DMS79 treated with DMSO at 0.1 percent for 48 hours (cell line): Measurements from ENCODE around the gene BTBD9.
A peak's percentile ranks its signal among the peaks of the same experiment; 100 is the strongest.

Experiments
- DNase-seq: peaks from one replicate; lab custom pipeline; 2025; lab: John Stamatoyannopoulos, UW

Gene BTBD9

DNA sequence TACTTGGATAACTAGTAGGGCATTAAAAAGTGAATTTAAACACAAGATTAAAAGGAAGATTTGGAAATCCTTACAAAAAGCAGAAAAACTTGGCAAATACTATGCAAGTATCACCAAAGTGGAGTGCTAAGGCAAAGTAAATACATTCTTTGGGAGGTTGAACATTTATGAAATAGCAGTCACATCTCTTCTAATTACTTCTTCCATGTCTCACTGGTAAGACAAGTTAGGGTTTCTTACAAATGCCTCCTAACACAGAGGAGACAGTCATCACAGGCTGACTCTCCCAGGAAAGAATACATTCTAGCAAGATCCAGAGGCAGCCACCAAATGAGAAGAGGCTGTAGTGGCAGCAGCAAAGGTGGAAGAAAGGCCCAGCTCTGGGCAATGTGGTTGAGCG, 298.2 kb downstream of the BTBD9 start:
- no peak for DNase-seq

DNA sequence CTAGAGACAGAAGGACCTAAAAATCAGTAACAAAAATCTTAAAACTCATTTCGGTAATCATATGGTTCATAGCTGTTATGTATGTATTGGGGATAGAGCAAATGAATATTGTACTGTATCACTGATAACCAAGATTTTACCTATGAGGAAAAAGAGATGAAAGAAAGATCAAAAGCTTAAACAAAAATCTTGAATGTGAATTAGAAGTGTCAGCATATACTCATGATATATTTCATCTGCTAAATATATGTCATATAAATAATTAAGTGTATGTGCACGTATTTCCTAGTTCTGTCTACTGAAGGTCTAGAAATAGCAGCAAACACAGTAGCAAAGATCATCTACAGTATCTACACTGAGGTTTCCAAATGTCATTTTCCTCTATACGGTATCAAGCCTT, 299.8 kb downstream of the BTBD9 start:
- no peak for DNase-seq

DNA sequence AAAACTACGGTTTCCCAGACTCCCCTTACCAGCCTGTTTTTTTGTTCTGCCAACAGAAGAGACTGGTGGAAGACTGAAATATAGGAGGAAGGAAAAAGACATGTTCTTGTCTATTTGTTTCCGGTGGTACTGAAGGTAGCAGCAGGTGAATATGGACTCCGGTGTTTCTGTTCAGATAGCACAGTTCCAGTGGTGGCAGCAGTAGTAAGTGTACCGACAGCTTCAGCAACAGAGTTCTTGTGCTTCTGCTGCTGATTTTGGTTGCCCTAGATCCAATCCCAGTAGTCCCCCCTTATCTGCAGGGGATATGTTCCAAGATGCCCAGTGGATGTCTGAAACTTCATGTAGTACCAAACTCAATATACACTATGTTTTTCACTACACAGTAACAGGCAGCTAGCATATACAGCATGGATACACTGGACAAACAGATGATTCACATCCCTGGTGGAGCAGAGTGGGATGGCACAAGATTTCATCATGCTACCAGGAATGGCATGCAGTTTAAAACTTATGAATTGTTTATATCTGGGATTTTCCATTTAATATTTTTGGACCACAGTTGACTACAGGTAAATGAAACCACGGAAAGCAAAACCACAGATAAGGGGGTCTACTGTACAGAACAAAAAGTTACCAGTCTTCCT, 301.8 kb downstream of the BTBD9 start:
- no peak for DNase-seq

DNA sequence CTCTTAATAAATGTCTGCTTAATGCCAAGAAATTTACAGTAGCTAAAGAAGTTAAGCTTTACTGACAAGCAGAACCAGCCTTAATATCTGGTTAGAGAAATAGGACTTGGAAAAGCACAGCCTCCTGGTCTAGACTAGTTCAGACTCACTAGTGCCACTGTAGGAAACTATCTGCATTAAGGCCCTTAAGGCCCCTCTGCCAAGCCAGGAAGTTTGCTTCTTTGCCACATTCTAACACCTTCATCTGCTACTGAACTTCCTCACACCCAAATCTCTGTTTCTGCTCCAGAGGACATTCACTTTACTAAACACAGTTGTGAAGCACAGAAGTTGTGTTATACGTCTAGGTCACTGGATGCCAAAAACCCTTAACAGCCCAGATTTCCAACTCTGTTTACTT, 302.8 kb downstream of the BTBD9 start:
- DNase-seq: no peak

DNA sequence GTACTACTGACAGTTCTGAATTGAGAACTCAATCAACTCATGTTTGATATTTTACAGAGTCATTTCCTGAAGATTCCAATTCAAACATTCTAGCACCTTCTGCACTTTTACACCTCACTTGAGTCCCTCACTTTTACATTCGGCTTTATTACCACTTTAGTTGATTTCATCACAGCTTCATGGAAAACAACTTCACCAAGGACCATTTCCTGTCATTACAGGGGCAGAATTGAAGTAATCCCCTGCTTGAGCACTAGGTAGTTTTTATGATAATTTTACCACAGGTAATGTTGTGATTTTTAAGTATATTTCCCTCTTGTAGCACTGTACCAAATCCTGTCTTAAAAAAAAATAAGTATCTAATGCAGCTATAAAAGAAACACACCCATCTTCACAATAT, 312.9 kb downstream of the BTBD9 start:
- peak; percentile 88 for DNase-seq

DNA sequence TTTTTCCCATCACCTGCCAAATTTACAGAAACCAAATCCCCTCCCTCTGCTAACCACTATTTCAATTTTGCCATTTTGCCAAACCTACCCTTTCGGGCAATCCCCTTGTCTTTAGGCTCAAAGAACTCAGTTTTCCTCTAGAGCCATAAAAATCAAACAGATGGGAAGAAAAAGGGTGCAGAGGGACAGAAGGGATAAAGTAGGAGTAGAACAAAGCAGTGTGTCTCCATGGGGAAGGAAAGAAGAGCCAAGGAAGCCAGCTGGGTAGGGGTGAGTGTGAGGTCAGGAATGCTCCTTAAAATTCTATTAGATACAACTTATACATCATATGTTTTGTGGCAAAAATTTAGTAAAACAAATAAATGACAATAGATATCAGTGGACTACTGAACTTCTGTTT, 316.5 kb downstream of the BTBD9 start:
- DNase-seq: no peak

DNA sequence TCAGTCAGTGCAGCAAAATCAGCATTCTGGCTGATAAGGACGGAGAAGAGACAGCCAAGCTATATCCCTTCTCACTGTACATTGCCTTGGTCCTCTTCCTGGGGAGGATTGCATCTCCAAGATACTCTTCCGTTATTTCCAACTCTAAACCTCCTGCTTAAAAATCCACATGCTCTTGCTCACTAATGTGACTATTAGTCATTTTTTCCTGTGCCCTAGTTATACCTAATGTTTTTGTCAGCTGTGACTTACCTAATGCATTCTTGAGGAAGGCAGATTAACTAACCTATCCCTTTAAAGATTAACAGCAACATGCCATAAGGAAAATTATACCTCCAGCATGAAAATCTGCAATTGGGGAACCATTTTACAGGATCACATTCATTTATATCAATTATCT, 317.6 kb downstream of the BTBD9 start:
- no peak for DNase-seq

DNA sequence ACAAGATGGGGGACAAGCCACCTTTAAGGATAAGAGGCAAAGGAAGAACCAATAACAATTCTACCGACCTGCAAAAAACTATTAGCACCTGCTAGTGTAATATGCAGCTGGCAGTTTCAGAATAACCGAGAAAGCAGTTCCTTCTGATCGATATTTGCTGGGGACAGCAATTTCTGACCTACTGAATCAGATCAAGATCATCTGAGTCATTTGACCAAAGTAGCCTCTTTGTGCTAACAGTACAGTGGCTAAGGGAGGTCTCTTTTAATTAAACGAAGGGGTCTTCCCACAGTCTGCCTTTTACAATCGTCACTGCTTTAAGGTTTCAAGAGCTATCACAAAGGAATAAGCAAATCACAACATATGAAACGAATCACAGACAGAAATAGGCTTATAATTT, 318.9 kb downstream of the BTBD9 start:
- no peak for DNase-seq

DNA sequence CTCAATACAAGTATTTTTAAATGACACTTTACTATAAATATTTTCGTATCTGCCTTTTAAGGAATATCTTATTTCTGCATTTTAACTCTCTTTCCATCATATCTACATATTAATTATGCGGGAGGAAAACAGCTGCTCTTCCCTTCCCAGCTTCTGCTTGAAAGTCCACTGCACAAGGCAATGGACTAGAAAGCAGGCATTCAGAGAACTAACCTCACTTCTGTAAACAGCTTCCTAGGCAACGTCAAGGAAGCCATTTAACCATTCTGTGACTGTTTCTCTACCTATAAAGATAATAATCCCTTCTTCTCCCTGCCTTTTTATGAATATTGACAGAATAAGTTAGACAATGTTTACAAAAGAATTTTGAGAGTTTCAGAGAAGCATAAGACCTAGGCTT, 319.4 kb downstream of the BTBD9 start:
- no peak for DNase-seq

DNA sequence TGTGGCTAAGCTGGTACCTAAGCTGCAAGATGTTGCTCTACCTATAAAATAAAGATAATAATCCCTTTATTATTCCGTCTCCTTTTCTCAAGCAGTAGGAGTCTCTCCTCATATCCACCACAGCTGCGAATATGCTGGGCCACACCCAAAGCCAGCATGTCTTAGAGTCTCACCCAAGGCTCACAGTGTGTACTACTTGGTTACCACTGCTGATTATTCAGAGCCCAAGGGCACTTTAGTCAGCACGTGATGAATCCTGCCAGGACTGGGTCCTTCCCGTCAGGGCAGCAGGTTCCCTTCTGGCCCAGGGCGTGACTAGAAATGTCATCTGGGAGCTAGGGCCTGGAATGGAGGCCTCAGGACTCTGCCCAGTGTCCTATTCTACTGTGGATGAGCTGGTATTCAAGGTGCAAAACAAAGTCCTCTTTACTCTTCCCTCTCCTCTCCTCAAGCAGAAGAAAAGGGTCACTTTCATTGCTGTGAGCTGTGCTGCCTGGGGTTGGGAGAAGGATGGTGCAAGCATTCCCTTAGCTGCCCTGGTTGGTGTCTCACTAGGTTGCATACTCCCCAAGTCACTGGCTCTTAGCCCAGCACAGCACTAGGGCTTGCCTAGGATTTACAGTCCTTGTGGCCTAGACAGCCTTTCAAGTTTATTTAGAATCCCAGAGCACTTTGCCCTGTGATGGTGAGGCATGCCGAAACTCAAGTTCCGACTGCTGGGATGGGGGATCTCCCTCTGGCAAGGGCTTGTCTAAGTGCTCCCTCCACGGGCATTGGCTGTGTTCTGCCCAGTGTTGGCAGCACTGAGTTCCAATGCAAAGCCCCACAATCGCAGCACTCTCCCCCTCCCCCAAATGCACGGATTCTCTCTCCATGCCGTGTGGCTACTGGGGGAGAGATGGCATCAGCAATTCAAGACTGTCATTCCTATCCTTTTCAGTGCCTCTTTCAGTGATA, 320.2 kb downstream of the BTBD9 start:
- DNase-seq: no peak

DNA sequence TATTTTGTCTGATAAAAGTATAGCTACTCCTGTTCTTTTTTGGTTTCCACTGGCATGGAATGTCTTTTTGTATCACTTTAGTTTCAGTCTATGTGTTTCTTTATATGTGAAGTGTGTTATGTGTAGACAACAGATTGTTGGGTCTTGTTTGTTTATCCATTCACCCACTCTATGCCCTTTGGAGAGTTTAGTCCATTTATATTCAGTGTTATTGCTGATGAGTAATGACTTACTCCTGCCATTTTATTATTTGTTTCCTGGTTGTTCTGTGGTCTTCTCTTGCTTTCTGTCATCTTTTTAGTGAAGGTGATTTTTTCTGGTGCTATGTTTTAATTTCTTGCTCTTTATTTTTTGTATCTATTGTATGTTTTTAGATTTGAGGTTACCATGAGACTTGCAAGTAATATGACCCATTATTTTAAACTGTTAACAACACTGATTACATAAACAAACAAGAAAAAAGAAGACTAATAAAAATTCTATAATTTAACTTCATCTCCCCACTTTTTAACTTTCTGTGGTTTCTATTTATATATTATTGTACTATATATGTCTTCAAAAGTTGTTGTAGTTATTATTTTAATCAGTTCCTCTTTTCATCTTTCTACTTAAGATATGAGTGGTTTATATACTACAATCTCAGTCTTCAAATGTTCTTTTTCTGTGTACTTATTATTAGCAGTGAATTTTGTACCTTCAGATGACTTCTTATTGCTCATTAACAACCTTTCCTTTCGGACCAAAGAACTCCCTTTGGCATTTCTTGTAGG, 323.4 kb downstream of the BTBD9 start:
- DNase-seq: no peak

DNA sequence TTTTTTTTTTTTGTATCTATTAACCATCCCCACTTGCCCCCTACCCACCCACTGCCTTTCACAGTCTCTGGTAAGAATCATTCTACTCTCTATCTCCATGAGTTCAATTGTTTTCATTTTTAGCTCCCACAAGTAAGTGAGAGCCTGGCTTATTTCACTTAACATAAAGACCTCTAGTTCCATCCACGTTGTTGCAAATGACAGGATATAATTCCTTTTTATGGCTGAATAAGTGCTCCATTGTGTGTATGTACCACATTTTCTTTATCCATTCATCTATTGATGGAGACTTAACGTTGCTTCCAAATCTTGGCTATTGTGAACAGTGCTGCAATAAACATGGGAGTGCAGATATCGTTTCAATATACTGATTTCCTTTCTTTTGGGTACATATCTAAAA, 328.5 kb downstream of the BTBD9 start:
- DNase-seq: no peak

DNA sequence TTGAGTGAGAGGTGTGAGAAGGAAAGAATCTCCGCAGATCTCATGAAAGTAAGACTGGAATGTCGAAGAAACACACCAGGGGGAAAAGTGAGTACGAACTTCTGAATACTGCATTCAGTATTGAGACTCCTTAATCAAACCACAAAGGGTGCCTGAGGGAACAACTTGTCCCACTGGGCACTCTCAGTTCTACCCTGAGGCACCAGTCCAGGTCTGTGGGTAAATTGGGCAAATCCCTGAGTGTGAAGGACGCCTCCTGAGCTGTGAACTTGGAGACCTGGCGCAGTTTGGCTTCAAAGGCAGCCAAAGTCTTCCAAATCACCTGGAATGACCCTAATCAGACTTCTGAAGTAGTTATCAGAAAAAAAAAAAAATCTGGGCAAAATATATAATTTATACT, 329.7 kb downstream of the BTBD9 start:
- no peak for DNase-seq

DNA sequence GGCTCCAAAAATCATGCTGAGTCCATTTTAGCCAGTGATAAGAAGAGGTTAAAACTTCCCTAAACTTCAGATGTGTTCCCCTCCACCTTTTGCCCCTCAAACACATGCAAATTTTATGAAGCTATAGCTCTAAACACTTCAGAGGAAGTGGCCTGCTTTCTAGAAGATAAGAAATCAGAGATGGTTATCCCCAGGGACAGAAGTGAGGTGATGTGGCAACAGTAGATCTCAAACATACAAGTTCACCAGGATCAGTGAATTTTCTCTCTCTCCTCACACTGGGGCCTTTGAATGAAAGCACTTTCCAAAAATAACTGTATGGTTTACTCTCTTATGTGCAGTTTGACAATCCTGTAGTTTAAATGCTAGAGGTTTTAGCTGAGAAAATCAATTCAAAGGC, 332.0 kb downstream of the BTBD9 start:
- no peak for DNase-seq

DNA sequence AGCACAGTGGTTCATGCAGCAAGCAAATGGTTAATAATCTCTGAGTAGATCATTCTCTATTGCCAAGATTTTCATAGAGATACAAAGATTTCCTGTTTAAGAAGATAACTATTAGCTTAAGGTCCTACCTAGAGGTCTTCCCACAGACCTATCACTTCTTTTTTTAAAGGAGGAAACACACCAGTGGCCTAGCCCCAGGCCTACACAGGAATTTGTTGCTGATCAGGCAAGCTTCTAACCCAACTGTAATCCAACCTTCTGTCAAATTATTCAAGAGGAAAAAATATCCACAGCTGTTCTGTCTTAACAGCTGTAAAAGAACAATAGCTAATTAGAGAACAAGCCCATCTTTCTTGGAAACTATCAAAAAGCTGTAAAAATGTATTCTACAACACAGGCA, 332.8 kb downstream of the BTBD9 start:
- DNase-seq: no peak

DNA sequence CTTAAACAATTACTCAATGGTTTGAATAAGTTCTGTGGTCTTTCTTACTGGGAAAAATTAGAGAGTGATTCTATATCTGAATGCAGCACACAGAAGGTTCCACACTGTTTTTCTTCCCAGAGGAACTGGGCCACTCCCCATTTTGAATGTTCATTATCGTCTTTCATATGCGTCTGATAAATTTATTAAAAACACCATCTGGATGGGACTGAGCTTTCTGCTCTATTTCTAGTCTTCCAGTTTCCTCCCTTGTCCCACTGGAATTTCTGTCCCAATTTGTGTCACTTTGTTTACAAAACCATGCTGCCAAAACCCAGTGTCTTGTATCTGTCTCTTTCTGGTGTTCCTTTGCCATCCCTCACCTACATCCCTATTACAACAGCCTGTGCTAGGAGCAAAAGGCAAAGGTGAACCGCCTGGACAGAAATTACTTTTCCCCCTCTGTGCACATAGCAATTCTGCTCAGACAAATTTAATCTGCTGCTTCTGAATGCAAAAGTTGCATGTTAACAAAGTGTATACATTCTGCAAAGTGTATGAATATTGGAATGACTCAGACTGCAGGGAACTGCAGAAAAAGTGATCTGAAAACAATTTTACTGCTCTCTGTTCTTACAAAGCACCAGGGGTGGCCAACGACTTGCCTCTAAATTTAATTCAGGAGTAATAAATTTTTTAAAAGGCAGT, 333.6 kb downstream of the BTBD9 start:
- no peak for DNase-seq

DNA sequence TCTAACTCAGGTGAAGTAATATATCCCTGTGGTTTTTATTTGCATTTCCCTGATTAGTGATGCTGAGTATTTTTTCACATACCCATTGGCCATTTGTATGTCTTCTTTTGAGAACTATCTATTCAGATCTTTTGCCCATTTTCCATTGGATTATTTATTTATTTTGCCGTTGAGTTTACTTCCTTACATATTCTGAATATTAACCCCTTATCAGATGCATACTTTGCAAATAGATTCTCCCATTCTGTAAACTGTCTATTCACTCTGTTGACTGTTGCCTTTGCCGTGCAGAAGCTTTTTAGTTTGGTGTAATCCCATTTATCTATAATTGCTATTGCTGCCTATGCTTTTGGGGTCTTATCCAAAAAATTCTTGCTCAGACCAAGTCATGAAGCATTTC, 336.9 kb downstream of the BTBD9 start:
- DNase-seq: no peak

DNA sequence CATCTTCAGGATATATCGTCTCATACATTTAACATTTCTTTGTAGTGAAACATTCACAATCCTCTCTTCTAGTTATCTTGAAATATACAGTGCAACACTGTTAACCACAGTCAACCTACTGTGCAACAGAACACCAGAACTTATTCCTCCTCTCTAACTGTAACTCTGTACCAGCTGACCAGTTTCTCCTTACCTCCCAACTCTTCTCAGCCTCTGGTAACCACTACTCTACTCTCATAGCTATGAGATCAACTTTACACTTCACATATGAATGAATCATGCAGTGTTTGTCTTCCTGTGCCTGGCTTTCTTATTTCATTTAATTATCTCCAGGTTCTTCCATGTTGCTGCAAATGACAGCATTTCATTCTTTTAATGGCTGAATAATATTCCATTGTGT, 337.6 kb downstream of the BTBD9 start:
- no peak for DNase-seq

DNA sequence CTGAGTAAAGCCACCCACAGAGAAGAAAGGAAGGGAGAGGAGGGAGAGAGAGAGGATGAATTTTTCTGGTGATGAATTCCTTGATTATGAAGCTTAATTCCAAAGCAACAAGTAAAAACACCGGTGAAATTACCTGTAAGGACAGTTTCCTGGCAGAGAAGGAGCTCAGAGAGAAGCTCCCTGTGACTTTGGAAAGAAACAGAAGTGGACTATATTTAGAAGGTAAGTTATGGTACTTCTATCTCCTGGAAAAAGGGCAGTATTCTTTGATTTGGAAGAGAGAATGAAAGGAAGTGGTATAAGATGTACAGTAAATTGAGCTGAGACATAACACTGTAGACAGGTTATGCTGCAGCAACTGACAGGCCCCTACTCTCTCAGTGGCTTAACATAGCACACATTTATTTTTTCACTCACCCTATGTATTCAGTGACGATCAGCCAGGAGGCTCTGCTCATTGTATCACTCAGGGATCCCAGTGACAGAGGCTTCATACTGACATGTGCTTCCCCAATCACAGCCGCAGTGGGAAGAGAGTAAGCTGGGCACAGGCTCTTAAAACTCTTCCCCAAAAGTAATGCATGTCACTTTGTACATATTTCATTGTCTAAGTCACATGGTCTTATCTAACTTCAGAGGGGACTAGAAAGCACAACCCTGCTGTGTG, 349.5 kb downstream of the BTBD9 start:
- DNase-seq: no peak

DNA sequence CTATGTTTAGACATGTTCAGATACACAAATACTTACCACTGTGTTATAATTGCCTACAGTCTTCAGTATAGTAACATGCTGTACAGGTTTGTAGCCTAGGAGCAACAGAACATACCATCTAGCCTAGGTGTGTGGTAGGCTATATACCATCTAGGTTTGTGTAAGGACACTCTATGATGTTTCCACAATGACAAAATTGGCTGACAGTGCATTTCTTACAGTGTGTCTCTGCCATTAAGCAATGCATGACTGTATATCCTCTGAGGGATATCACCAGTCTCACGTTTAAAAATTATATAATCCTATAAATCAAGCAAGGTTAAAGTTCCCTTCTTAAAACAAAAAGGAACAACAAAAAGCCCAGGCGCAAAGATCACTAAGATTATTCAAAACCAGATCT, 352.2 kb downstream of the BTBD9 start:
- no peak for DNase-seq

DNA sequence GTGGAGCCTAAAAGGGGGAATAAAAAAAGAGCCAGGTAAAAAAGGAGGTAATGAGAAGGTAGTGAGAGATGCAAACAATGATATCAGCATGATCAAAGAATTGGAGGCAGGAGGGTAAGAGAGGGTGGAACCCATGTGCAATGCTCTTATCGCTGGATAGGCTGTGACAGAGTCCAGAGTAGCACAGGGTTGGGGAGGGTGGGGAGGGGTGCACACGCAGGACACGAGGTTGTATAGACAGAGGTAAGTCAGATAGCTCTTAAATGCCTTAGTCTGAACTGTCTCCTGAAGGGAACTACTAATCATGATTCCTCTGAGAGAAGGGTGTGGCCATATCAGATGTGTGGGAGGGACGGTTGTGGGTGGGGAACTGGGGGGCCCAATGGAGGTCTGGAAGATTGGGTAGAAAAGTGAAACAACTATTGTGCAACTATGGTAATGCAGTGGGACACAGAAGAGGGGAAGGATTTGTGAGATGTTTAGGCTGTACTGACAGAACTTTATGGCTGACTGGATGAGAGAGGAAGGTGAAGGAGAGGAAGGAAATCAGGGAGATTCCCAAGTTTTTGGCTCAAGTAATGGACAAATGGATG, 354.8 kb downstream of the BTBD9 start:
- DNase-seq: no peak
